ENCODE measurements around the gene RMND1.

RMND1 gene

GRCh38 chr6:151478670-151479069, 26.7 kb upstream of the RMND1 start:
- TF ChIP-seq, protein P1, sequence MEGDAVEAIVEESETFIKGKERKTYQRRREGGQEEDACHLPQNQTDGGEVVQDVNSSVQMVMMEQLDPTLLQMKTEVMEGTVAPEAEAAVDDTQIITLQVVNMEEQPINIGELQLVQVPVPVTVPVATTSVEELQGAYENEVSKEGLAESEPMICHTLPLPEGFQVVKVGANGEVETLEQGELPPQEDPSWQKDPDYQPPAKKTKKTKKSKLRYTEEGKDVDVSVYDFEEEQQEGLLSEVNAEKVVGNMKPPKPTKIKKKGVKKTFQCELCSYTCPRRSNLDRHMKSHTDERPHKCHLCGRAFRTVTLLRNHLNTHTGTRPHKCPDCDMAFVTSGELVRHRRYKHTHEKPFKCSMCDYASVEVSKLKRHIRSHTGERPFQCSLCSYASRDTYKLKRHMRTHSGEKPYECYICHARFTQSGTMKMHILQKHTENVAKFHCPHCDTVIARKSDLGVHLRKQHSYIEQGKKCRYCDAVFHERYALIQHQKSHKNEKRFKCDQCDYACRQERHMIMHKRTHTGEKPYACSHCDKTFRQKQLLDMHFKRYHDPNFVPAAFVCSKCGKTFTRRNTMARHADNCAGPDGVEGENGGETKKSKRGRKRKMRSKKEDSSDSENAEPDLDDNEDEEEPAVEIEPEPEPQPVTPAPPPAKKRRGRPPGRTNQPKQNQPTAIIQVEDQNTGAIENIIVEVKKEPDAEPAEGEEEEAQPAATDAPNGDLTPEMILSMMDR (IDR thresholded peaks at IDR 0.05), result no peak
- TF ChIP-seq ZFX (IDR thresholded peaks at IDR 0.05; ENCODE audit: borderline replicate concordance), result no peak
- no peak overlapping the region for H3K27ac ChIP-seq

GRCh38 chr6:151477726-151478125, 25.8 kb upstream of the RMND1 start:
- no peak overlapping the region for H3K27ac ChIP-seq
- TF ChIP-seq, protein P1 (IDR thresholded peaks at IDR 0.05), result no peak
- no peak for TF ChIP-seq ZFX (IDR thresholded peaks at IDR 0.05; ENCODE audit: borderline replicate concordance)

- no peak overlapping the region for H3K27ac ChIP-seq
- TF ChIP-seq, protein P1 (IDR thresholded peaks at IDR 0.05), result peak; percentile 86
- TF ChIP-seq ZFX (IDR thresholded peaks at IDR 0.05; ENCODE audit: borderline replicate concordance), result no peak
Measured at GRCh38 chr6:151475653-151476523, 24.0 kb upstream of the RMND1 start.

- no peak overlapping the region for H3K27ac ChIP-seq
- no peak for TF ChIP-seq ZFX (IDR thresholded peaks at IDR 0.05; ENCODE audit: borderline replicate concordance)
- TF ChIP-seq, protein P1 (IDR thresholded peaks at IDR 0.05), result no peak
Measured at GRCh38 chr6:151464702-151465101, 12.8 kb upstream of the RMND1 start.

DNA sequence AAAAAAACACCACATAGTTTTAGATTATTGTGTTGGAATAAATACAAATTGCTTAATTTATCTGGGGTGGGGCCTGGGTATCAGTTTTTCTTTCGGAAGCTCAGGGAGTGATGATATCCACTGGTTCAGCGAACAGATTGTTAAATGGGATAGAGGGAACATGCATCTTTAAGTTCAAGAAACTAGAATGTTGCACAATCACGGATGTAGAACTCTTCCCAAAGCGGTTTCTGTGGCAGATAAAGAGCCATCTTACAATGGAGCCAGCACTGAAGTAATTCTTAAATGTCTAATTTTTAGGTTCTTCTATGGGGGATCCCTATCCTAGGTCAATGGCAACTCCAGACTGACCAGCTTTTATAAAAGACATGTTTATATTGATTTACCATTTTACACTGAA, 9.7 kb upstream of the RMND1 start:
- no peak overlapping the region for H3K27ac ChIP-seq
- TF ChIP-seq ZFX (IDR thresholded peaks at IDR 0.05; ENCODE audit: borderline replicate concordance), result no peak
- TF ChIP-seq, protein P1 (IDR thresholded peaks at IDR 0.05), result no peak

- H3K27ac ChIP-seq, result peak overlapping the region; percentile 26
Measured at GRCh38 chr6:151455751-151456398, 3.9 kb upstream of the RMND1 start.

- peak overlapping the region; percentile 87 for H3K27ac ChIP-seq
- TF ChIP-seq, protein P1 (IDR thresholded peaks at IDR 0.05), result no peak
- TF ChIP-seq ZFX (IDR thresholded peaks at IDR 0.05; ENCODE audit: borderline replicate concordance), result no peak
Measured at GRCh38 chr6:151452750-151453427, 963 bp upstream of the RMND1 start.
